ENCODE measurements around the gene BBOX1. TPM values are rescaled to one million over a fixed set of nuclear protein-coding genes. Genes with fewer than 3 reads are reported as not detected.

The BBOX1 gene
- polyA plus RNA-seq, 1 donor from 2014 or later, result not detected

DNA sequence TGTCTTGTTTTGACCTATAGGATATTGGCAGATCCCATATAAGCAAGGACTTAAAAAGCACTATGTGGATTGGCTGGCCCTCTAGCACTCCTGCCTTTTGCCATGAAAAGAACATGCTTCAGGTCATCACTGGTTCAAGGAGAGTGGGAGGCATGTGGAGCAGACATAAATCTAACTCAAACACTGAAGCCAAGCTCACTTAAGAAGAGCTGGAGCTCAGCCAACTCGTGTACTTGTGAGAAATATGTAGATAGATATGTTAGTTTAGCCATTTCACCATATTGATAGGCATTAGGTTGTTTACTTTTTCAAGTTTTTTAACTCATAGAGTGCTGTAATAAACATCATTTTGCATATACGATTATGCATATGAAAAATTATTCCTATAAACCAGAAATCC is 19.9 kb upstream of the BBOX1 start:
- H3K4me3 ChIP-seq (ENCODE audit: low read length), result no peak overlapping the region
- TF ChIP-seq RAD21 (conservative IDR thresholded peaks at IDR 0.05) (no peak), TAF1 (IDR thresholded peaks at IDR 0.05; ENCODE audit: low read depth) (no peak), SMC3 (conservative IDR thresholded peaks at IDR 0.05; ENCODE audit: poor library complexity) (no peak)
- no peaks in the 10 kb centered on the region for H3K9me3 ChIP-seq (ENCODE audit: low read length)
- H3K27ac ChIP-seq (ENCODE audit: low read length), result no peak overlapping the region
- no peaks in the 10 kb centered on the region for H3K27me3 ChIP-seq (ENCODE audit: insufficient read depth, low read depth, low read length)
- H3K4me2 ChIP-seq (ENCODE audit: low read length), result no peak overlapping the region
- no peak overlapping the region for H2AFZ ChIP-seq (ENCODE audit: low read depth, low read length)
- no peaks in the 10 kb centered on the region for H4K20me1 ChIP-seq (ENCODE audit: insufficient read depth)
- H3F3A ChIP-seq (ENCODE audit: insufficient read depth, low read length, poor library complexity, severe bottlenecking), result no peaks in the 10 kb centered on the region
- H3K9ac ChIP-seq (ENCODE audit: low read length), result no peak overlapping the region
- H3K9me2 ChIP-seq (ENCODE audit: insufficient read depth, low read length), result no peaks in the 10 kb centered on the region
- no peaks in the 10 kb centered on the region for H3K79me2 ChIP-seq (replicated peaks; ENCODE audit: insufficient read depth, low read length)
- H3K36me3 ChIP-seq (ENCODE audit: insufficient read depth, low read length), result no peaks in the 10 kb centered on the region

DNA sequence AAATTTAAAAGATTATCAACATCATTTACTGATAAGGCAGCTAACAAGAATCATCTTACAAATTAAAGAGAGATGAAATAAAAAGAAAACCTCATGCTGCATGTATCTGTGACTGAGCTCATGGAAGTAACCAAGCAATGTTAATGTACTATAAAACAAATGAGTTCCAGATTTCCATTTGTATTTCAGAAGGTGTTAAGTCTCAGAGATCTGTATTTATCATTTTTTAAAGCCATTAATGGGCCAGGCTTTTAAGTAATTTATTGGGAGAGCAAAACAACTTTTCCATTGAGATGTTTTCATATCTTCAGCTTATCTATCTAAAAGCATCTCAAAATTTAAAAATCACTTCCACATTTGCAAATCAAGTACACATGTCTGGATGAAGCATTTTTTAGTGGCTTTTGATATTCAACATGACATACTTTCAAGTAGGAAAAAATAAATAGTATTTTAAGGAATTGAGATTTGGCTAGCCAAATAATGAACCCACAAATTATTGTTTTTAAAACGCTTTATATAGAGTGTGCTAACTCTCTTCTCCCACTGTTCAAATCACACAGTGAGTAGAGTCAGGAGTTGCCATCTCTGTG is 17.9 kb upstream of the BBOX1 start:
- H2AFZ ChIP-seq (ENCODE audit: low read depth, low read length), result no peak overlapping the region
- H4K20me1 ChIP-seq (ENCODE audit: insufficient read depth), result no peaks in the 10 kb centered on the region
- H3F3A ChIP-seq (ENCODE audit: insufficient read depth, low read length, poor library complexity, severe bottlenecking), result no peaks in the 10 kb centered on the region
- no peak overlapping the region for H3K27ac ChIP-seq (ENCODE audit: low read length)
- H3K4me3 ChIP-seq (ENCODE audit: low read length), result no peak overlapping the region
- H3K9me3 ChIP-seq (ENCODE audit: low read length), result no peaks in the 10 kb centered on the region
- no peaks in the 10 kb centered on the region for H3K79me2 ChIP-seq (replicated peaks; ENCODE audit: insufficient read depth, low read length)
- no peak overlapping the region for H3K9ac ChIP-seq (ENCODE audit: low read length)
- no peaks in the 10 kb centered on the region for H3K27me3 ChIP-seq (ENCODE audit: insufficient read depth, low read depth, low read length)
- H3K36me3 ChIP-seq (ENCODE audit: insufficient read depth, low read length), result no peaks in the 10 kb centered on the region
- H3K9me2 ChIP-seq (ENCODE audit: insufficient read depth, low read length), result no peaks in the 10 kb centered on the region
- TF ChIP-seq EZH2 (IDR thresholded peaks at IDR 0.05; ENCODE audit: borderline replicate concordance, insufficient read depth, low read length, poor library complexity, severe bottlenecking) (no peak), POLR2AphosphoS5 (IDR thresholded peaks at IDR 0.05) (no peak)
- TF ChIP-seq, protein P1, sequence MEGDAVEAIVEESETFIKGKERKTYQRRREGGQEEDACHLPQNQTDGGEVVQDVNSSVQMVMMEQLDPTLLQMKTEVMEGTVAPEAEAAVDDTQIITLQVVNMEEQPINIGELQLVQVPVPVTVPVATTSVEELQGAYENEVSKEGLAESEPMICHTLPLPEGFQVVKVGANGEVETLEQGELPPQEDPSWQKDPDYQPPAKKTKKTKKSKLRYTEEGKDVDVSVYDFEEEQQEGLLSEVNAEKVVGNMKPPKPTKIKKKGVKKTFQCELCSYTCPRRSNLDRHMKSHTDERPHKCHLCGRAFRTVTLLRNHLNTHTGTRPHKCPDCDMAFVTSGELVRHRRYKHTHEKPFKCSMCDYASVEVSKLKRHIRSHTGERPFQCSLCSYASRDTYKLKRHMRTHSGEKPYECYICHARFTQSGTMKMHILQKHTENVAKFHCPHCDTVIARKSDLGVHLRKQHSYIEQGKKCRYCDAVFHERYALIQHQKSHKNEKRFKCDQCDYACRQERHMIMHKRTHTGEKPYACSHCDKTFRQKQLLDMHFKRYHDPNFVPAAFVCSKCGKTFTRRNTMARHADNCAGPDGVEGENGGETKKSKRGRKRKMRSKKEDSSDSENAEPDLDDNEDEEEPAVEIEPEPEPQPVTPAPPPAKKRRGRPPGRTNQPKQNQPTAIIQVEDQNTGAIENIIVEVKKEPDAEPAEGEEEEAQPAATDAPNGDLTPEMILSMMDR (IDR thresholded peaks at IDR 0.05; ENCODE audit: poor library complexity, severe bottlenecking), result no peak
- TF ChIP-seq, protein P2, sequence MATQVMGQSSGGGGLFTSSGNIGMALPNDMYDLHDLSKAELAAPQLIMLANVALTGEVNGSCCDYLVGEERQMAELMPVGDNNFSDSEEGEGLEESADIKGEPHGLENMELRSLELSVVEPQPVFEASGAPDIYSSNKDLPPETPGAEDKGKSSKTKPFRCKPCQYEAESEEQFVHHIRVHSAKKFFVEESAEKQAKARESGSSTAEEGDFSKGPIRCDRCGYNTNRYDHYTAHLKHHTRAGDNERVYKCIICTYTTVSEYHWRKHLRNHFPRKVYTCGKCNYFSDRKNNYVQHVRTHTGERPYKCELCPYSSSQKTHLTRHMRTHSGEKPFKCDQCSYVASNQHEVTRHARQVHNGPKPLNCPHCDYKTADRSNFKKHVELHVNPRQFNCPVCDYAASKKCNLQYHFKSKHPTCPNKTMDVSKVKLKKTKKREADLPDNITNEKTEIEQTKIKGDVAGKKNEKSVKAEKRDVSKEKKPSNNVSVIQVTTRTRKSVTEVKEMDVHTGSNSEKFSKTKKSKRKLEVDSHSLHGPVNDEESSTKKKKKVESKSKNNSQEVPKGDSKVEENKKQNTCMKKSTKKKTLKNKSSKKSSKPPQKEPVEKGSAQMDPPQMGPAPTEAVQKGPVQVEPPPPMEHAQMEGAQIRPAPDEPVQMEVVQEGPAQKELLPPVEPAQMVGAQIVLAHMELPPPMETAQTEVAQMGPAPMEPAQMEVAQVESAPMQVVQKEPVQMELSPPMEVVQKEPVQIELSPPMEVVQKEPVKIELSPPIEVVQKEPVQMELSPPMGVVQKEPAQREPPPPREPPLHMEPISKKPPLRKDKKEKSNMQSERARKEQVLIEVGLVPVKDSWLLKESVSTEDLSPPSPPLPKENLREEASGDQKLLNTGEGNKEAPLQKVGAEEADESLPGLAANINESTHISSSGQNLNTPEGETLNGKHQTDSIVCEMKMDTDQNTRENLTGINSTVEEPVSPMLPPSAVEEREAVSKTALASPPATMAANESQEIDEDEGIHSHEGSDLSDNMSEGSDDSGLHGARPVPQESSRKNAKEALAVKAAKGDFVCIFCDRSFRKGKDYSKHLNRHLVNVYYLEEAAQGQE (IDR thresholded peaks at IDR 0.05; ENCODE audit: borderline replicate concordance), result no peak
- no peak overlapping the region for H3K4me2 ChIP-seq (ENCODE audit: low read length)

DNA sequence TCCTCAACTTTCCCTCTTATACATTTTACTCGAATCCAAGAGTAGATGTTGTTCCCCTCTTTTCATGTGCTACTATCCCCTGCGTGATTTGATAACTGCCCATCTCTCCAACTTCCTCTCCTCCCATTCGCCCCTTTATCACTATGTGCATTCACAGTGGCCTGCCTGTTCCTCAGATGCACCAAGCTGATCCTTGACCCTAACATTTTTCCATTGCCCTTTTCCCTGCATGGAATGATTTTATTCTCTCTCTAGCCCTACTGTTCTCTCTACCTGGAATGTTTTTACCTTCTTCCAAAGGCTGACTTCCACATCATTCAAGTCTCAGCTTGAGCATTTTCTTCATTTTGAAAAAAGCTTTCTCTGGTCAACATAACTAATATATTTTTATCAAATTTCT is 15.8 kb upstream of the BBOX1 start:
- Histone ChIP-seq H3K9ac (ENCODE audit: low read length) (no peak overlapping the region), H3K36me3 (ENCODE audit: insufficient read depth, low read length) (no peaks in the 10 kb centered on the region), H3K9me3 (ENCODE audit: low read length) (no peaks in the 10 kb centered on the region), H3K4me2 (ENCODE audit: low read length) (no peak overlapping the region), H3K27me3 (ENCODE audit: insufficient read depth, low read depth, low read length) (no peaks in the 10 kb centered on the region), H2AFZ (ENCODE audit: low read depth, low read length) (no peak overlapping the region), H4K20me1 (ENCODE audit: insufficient read depth) (no peaks in the 10 kb centered on the region), H3K27ac (ENCODE audit: low read length) (no peak overlapping the region), H3F3A (ENCODE audit: insufficient read depth, low read length, poor library complexity, severe bottlenecking) (no peaks in the 10 kb centered on the region), H3K79me2 (replicated peaks; ENCODE audit: insufficient read depth, low read length) (no peaks in the 10 kb centered on the region), H3K4me3 (ENCODE audit: low read length) (no peak overlapping the region), H3K9me2 (ENCODE audit: insufficient read depth, low read length) (no peaks in the 10 kb centered on the region)
- no peak for TF ChIP-seq RAD21 (conservative IDR thresholded peaks at IDR 0.05)
- TF ChIP-seq, protein P2 (IDR thresholded peaks at IDR 0.05; ENCODE audit: borderline replicate concordance), result no peak
- TF ChIP-seq POLR2AphosphoS5 (IDR thresholded peaks at IDR 0.05), result no peak
- no peak for TF ChIP-seq EP300 (conservative IDR thresholded peaks at IDR 0.05; ENCODE audit: poor library complexity, severe bottlenecking)
- TF ChIP-seq MXI1 (conservative IDR thresholded peaks at IDR 0.05; ENCODE audit: poor library complexity, severe bottlenecking), result no peak
- TF ChIP-seq, protein P1 (IDR thresholded peaks at IDR 0.05; ENCODE audit: poor library complexity, severe bottlenecking), result no peak
- no peak for TF ChIP-seq TAF1 (IDR thresholded peaks at IDR 0.05; ENCODE audit: low read depth)
- TF ChIP-seq EZH2 (IDR thresholded peaks at IDR 0.05; ENCODE audit: borderline replicate concordance, insufficient read depth, low read length, poor library complexity, severe bottlenecking), result no peak
- TF ChIP-seq SMC3 (conservative IDR thresholded peaks at IDR 0.05; ENCODE audit: poor library complexity), result no peak

All from neural cell (in vitro differentiated cells).